Measurements from ENCODE around the gene CNTNAP2.

GRCh38 chr7:147912946-147913638 is 1796.5 kb downstream of the CNTNAP2 start:
- TF ChIP-seq POLR2AphosphoS5 (IDR thresholded peaks at IDR 0.05; ENCODE audit: borderline replicate concordance, low read depth, low read length) (no peak), EZH2 (IDR thresholded peaks at IDR 0.05) (no peak), FOXP2 (optimal IDR thresholded peaks at IDR 0.05; ENCODE audit: control extremely low read depth, extremely low read length, insufficient read depth) (no peak)
